SK-N-SH (cell line): ENCODE data around the gene ECI1. TPM values are rescaled to one million over a fixed set of nuclear protein-coding genes. Genes with fewer than 3 reads are reported as not detected.

ENCODE experiments used
- CTCF ChIA-PET: fragments of 300-600, 350-600 bp; formaldehyde crosslinking; extraction: SDS; loops from one replicate; lab custom pipeline; 2021; lab: Yijun Ruan, JAX
- POLR2A ChIA-PET: fragments of 350-600 bp; sonication (Branson Sonifier 250); formaldehyde crosslinking; extraction: SDS; loops from one replicate; lab custom pipeline; 2020; ENCODE audit warnings: antibody characterized with exemption, inconsistent platforms; lab: Yijun Ruan, JAX
- DNase-seq: peaks from one replicate; pipeline ENCODE4 v3.0.0; 2012
- H2AFZ ChIP-seq: fragments of 200-600 bp; sonication (generic); 2 replicates; pipeline ENCODE4 v1.8.1; 2016; ENCODE audit warnings: antibody characterized with exemption, mild to moderate bottlenecking, low read depth
- H3F3A ChIP-seq: fragments of 200-600 bp; sonication (generic); replicated peaks from 2 replicates; pipeline ENCODE3; 2016; ENCODE audit warnings: antibody characterized with exemption, mild to moderate bottlenecking; ENCODE audit not compliant: insufficient read depth
- H3K27ac ChIP-seq, 2 experiments: fragments of 200-500 bp in 1 of 2; fragments of 200-600 bp in 1 of 2; sonication (Bioruptor generic) in 1 of 2; sonication (generic), shearing (Covaris generic) in 1 of 2; 2 replicates each; pipeline versions ENCODE4 v1.5.1 to v1.6.1; 2014 to 2016; ENCODE audit warnings: low read depth in 2 of 2, inconsistent platforms in 1 of 2, low read length in 1 of 2, mild to moderate bottlenecking in 1 of 2, mixed read lengths in 1 of 2
- H3K27me3 ChIP-seq: fragments of 200-600 bp; sonication (generic), shearing (Covaris generic); 2 replicates; pipeline ENCODE4 v1.6.1; 2016; ENCODE audit warnings: mixed run types; ENCODE audit not compliant: insufficient read depth
- H3K36me3 ChIP-seq, 2 experiments: fragments of 200-500 bp in 1 of 2; fragments of 200-600 bp in 1 of 2; sonication (Bioruptor generic) in 1 of 2; sonication (generic) in 1 of 2; replicated peaks in 1 of 2; 2 replicates each; pipeline versions ENCODE3 to v1.5.1; 2014 to 2016; ENCODE audit warnings: low read length in 1 of 2, mild to moderate bottlenecking in 1 of 2; ENCODE audit not compliant: insufficient read depth in 2 of 2, control insufficient read depth in 1 of 2
- H3K4me1 ChIP-seq, 2 experiments: fragments of 200-500 bp in 1 of 2; fragments of 200-600 bp in 1 of 2; sonication (Bioruptor generic) in 1 of 2; sonication (generic), shearing (Covaris generic) in 1 of 2; 2 replicates each; pipeline versions ENCODE4 v1.5.1 to v1.6.1; 2014 to 2016; ENCODE audit warnings: low read depth in 1 of 2, low read length in 1 of 2, mixed run types in 1 of 2; ENCODE audit not compliant: insufficient read depth in 2 of 2, control insufficient read depth in 1 of 2
- H3K4me2 ChIP-seq: fragments of 200-600 bp; sonication (generic), shearing (Covaris generic); 2 replicates; pipeline ENCODE4 v1.6.1; 2017; ENCODE audit warnings: mixed run types
- H3K4me3 ChIP-seq, 2 experiments: fragments of 200-500 bp in 1 of 2; fragments of 200-600 bp in 1 of 2; sonication (Bioruptor generic) in 1 of 2; sonication (generic), shearing (Covaris generic) in 1 of 2; 2 replicates each; pipeline versions ENCODE4 v1.5.1 to v1.8.1; 2014 to 2016; ENCODE audit warnings: low read depth in 2 of 2, inconsistent platforms in 1 of 2, low read length in 1 of 2, mild to moderate bottlenecking in 1 of 2, mixed read lengths in 1 of 2, moderate library complexity in 1 of 2
- H3K79me2 ChIP-seq: fragments of 200-600 bp; sonication (generic); 2 replicates; pipeline ENCODE4 v1.8.1; 2017; ENCODE audit warnings: mild to moderate bottlenecking; ENCODE audit not compliant: insufficient read depth
- H3K9ac ChIP-seq: fragments of 200-600 bp; sonication (generic); 2 replicates; pipeline ENCODE4 v1.6.1; 2017; ENCODE audit warnings: mixed run types
- H3K9me2 ChIP-seq: fragments of 200-600 bp; sonication (generic); 2 replicates; pipeline ENCODE4 v1.6.1; 2017; ENCODE audit warnings: mixed run types
- H3K9me3 ChIP-seq: fragments of 200-600 bp; sonication (generic); 2 replicates; pipeline ENCODE4 v1.6.1; 2017; ENCODE audit warnings: mixed run types, mild to moderate bottlenecking, moderate library complexity
- H4K20me1 ChIP-seq: fragments of 200-600 bp; sonication (generic); 2 replicates; pipeline ENCODE4 v1.6.1; 2017; ENCODE audit warnings: mild to moderate bottlenecking, mixed run types; ENCODE audit not compliant: insufficient read depth
- CHD2 ChIP-seq: fragments of 150-350 bp; IDR thresholded peaks from 2 replicates; pipeline ENCODE4 v1.6.1; 2018; ENCODE audit warnings: low read length; ENCODE audit not compliant: partially characterized antibody
- CTCF ChIP-seq: fragments of 200-600 bp; sonication (generic); IDR thresholded peaks from 2 replicates; pipeline ENCODE4 v1.6.1; 2017; ENCODE audit warnings: antibody characterized with exemption, mild to moderate bottlenecking, moderate library complexity
- FOSL2 ChIP-seq: IDR thresholded peaks from 2 replicates; pipeline ENCODE4 v1.4.0; 2012; ENCODE audit warnings: low read depth, mild to moderate bottlenecking, moderate library complexity, borderline replicate concordance
- FOXJ3 ChIP-seq: sonication (generic); formaldehyde crosslinking; IDR thresholded peaks from 2 replicates; pipeline ENCODE4 v1.5.1; 2020; ENCODE audit warnings: mild to moderate bottlenecking, missing genetic modification reagents
- FOXM1 ChIP-seq: IDR thresholded peaks from 2 replicates; pipeline ENCODE4 v1.4.0; 2012; ENCODE audit warnings: low read depth, mild to moderate bottlenecking
- POLR2AphosphoS5 ChIP-seq: IDR thresholded peaks from 2 replicates; pipeline ENCODE4 v1.6.1; 2012; ENCODE audit warnings: low read depth, low read length
- RAD21 ChIP-seq: IDR thresholded peaks from 2 replicates; pipeline ENCODE4 v1.6.1; 2012; ENCODE audit warnings: mild to moderate bottlenecking, low read length
- RCOR1 ChIP-seq: fragments of 150-350 bp; IDR thresholded peaks from 2 replicates; pipeline ENCODE4 v1.6.1; 2017; ENCODE audit warnings: antibody characterized with exemption, low read length
- REST ChIP-seq: IDR thresholded peaks from 2 replicates; pipeline ENCODE4 v1.6.1; 2012; ENCODE audit warnings: mild to moderate bottlenecking, low read depth, low read length, moderate library complexity
- TAF1 ChIP-seq: IDR thresholded peaks from 2 replicates; pipeline ENCODE4 v1.6.1; 2012; ENCODE audit warnings: low read depth, mild to moderate bottlenecking, low read length, moderate library complexity, borderline replicate concordance
- TCF12 ChIP-seq: IDR thresholded peaks from 2 replicates; pipeline ENCODE4 v1.4.0; 2012
- TEAD4 ChIP-seq: IDR thresholded peaks from 2 replicates; pipeline ENCODE4 v1.4.0; 2012; ENCODE audit warnings: mild to moderate bottlenecking, borderline replicate concordance; ENCODE audit not compliant: insufficient read depth
- USF2 ChIP-seq: fragments of 150-350 bp; IDR thresholded peaks from 2 replicates; pipeline ENCODE4 v1.6.1; 2017; ENCODE audit warnings: antibody characterized with exemption, low read length, low read depth, borderline replicate concordance
- WGBS: methylation state at CpG from one replicate; pipeline ENCODE4 v1.1.6; 2017; ENCODE audit warnings: low lambda C conversion rate; 5-methylcytosine and 5-hydroxymethylcytosine counted together
- polyA plus RNA-seq, 3 experiments: library from polyadenylated mRNA; depleted of rRNA; stranded (reverse); fragments of >200 nt; gene quantifications; 2 replicates each; pipeline ENCODE4 v1.2.3, GENCODE V29; 2012

The ECI1 gene
- polyA plus RNA-seq, 1 of the 3 experiments (the other 2 are of a cell fraction): 61.8 TPM

- H3K27me3 ChIP-seq: no peaks in the 10 kb centered on the region
- ChIA-PET CTCF (interaction anchor here (0.6 to 3.6 kb wide), 6 partner anchors 12 to 305 kb away, joined by 3 to 19 read pairs (median 7); partner anchors contain the start of genes BRICD5 and ECI1), POLR2A (interaction anchor here (1.0 to 3.3 kb wide), 2 partner anchors 8 to 41 kb away, joined by 8 to 18 read pairs; partner anchors contain the start of genes MLST8 and TRAF7)
- no peaks in the 10 kb centered on the region for H3F3A ChIP-seq
- H3K4me2 ChIP-seq: peak within 1 kb of the TSS; percentile 77
- H3K79me2 ChIP-seq: no peaks in the 10 kb centered on the region
- no peaks in the 10 kb centered on the region for H4K20me1 ChIP-seq
- H3K9me3 ChIP-seq: no peaks in the 10 kb centered on the region
- TF ChIP-seq CTCF: no peak
- no peak for TF ChIP-seq CHD2
- TF ChIP-seq REST: no peak
- no peak for TF ChIP-seq FOXM1
- TF ChIP-seq RAD21: no peak
- TF ChIP-seq POLR2AphosphoS5: no peak
- TF ChIP-seq RCOR1: no peak
- no peak for TF ChIP-seq FOXJ3 (CRISPR knock-in tag)
- TF ChIP-seq TAF1: no peak
- TF ChIP-seq TEAD4: no peak
- no peak for TF ChIP-seq USF2
- no peak for TF ChIP-seq FOSL2
- TF ChIP-seq TCF12: no peak
- no peaks in the 10 kb centered on the region for H3K9me2 ChIP-seq
- no peak within 1 kb of the TSS for H2AFZ ChIP-seq
- H3K36me3 ChIP-seq: no peaks in the 10 kb centered on the region
- 0% methylated on average over 2 of the region's 129 CpGs for WGBS
- peaks cover 0 to 18% of the 10 kb centered on the region in 2 experiments; a peak in 1 of 4 replicates for H3K4me1 ChIP-seq
- no peak within 1 kb of the TSS; a peak in 1 of 4 replicates for H3K27ac ChIP-seq
- H3K9ac ChIP-seq: no peak within 1 kb of the TSS
- DNase-seq: peak; percentile 90
- peak within 1 kb of the TSS; percentile 44 to 53 for H3K4me3 ChIP-seq
Measured at GRCh38 chr16:2196162-2196980, 55.0 kb downstream of the ECI1 start, which contains the start of gene CASKIN1. TSS of gene CASKIN1 (minus strand) at chr16:2196605. CDS start at chr16:2196432, 173 bp downstream.
